SK-N-DZ (cell line): ENCODE results near the gene GSTT4.
"Not testable (repeated sequence)": the region's sequence is repeated elsewhere in the genome, so short reads cannot be mapped to it uniquely, and the experiment has no call there.

Source experiments
- DNase-seq: peaks from one replicate; pipeline ENCODE4 v3.0.0-alpha.2; 2015; ENCODE audit warnings: low spot score

GSTT4 gene

DNA sequence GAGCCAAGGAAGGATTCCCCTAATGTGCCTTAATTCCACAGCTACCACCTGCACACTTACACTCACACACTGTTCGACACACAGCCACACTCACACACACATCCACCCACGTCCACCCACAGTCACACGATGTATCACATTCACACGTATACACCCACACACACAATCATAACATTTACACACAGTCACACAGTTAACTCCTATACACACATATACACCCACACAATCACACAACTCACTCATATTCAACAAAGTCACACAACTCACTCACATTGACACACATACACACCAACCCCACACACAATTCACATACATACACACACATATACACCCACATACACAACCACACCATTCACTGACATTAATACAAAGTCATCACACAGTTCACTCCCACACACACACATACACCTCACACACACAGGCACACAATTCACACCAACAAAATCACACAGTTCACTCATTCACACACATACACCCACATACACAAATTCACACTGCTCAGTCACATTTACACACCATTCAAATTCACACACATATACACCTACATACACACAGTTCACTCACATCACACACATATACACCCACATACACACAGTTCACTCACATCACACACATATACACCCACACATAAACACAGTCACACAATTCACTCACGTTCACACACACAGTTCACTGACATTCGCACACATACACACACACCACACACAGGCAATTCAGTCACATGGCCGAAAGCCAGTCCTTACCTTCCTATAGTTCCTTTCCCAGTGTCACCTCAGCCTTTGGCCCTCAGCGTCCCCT lies 50.9 kb downstream of the GSTT4 start:
- not testable (repeated sequence) for DNase-seq

DNA sequence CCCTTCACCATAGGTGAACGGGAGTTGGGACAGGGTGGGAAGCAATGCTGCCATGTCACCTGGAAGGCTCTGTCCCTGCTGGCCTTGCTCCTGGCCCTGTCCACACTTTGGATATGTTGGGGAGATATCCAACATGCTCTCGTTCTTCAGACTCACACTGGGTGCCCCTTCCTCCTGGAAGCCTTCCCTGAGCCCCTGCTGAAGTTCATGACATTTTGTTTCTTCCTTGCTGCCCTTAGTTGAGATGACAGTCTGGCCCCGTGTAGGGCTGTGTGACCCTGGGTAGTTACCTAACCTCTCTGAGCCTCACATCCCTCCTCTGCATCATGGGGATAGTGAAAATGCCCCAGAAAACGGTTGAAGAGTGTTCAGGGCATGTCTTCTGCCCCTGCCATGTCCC lies 51.8 kb downstream of the GSTT4 start:
- not testable (repeated sequence) for DNase-seq

DNA sequence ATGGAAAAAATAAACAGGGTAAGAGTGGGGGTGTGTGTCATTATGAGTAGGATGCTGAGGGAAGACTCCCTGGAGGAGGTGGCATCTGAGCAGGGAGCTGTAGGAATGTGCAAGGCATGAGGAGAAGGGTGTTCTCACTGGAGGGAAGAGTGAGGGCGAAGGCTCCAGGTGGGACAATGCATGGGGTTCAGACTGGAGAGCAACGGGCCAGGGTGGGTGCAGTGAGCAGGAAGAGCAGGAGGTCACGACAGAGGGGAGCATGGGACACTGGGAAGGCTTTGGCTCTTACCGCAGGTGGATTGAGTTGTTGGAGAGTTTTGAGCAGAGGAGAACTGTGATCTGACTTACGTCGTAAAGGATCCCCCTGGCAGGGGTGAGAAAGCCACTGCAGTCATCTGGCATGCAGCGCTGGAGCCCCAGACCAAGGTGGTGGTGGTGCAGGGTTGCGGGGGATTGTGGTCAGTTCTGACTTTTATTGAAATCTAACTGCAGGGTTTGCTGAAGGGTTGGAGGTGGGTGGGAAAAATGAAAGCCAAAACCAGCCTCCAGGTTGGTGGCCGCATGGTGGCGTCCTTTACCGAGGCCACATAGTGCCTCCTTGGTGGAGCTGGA lies 52.4 kb downstream of the GSTT4 start:
- not testable (repeated sequence) for DNase-seq

DNA sequence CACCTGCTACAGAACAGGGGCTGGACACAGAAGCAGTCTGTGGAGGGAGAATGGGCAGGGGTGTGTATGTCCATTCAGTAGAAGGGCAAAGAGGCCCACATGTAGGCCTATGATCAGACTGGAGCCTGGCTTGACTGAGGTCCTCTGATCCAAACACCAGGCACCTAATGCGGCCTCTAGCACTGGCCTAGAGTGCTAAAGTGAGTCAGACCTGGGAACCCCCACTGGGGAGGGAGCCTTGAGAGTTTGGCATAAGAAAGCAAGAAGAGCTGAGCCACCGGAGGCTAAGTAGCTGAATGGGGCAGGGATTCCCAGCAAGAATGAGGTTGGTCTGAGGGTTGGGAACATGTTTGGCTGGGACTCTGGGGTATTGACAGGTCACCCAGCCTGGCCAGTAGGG lies 53.9 kb downstream of the GSTT4 start:
- not testable (repeated sequence) for DNase-seq

DNA sequence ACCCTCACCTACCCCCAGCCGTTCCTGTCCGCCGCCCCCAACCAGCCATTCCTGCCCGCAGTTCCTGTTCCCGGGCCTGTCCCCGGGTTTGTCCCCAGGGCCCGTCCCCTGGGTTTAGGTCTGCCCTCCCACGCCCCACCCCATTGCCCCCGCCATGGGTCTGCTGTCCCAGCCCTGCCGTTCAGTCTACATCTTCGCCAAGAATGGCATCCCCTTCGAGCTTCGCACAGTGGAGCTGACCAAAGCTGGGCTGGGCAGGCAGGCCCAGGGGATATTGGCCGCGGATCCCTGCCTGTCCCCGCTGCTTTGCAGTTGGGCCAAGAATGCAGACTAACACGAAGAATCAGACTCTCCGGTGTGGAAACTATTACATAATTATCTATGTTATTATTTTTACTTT lies 55.5 kb downstream of the GSTT4 start:
- DNase-seq = not testable (repeated sequence)
